H1 (cell line): ENCODE data around the gene CBLC. TPM values are rescaled to one million over a fixed set of nuclear protein-coding genes. Genes with fewer than 3 reads are reported as not detected.
A peak's percentile ranks its signal among the peaks of the same experiment; 100 is the strongest.

Source experiments
- CTCF ChIA-PET: fragments of 300-600 bp; sonication (Branson Sonifier 250); formaldehyde crosslinking; loops from one replicate; lab custom pipeline; 2021; ENCODE audit not compliant: partially characterized antibody; lab: Charles Lee
- POLR2A ChIA-PET: fragments of 300-600 bp; sonication (Branson Sonifier 250); formaldehyde crosslinking; loops from one replicate; lab custom pipeline; 2021; ENCODE audit warnings: inconsistent platforms; ENCODE audit not compliant: partially characterized antibody; lab: Charles Lee
- DNase-seq, 2 experiments: peaks; one replicate each; pipeline versions ENCODE4 v3.0.0 to v3.0.0-alpha.2; 2010 to 2022; ENCODE audit warnings: low spot score in 2 of 2, low read depth in 1 of 2, mixed read lengths in 1 of 2
- FAIRE-seq: peaks from 2 replicates; lab custom pipeline; 2011; peaks lifted over from hg19 to GRCh38; lab: Jason Lieb, UNC
- H2AFZ ChIP-seq: 2 replicates; pipeline ENCODE4 v1.8.1; 2012; ENCODE audit warnings: low read length, inconsistent platforms
- H2AK5ac ChIP-seq: 2 replicates; pipeline ENCODE4 v1.6.1; 2013; ENCODE audit warnings: low read depth, low read length
- H2BK120ac ChIP-seq: replicated peaks from 2 replicates; pipeline ENCODE3; 2013; ENCODE audit warnings: low read depth, low read length, inconsistent platforms
- H2BK12ac ChIP-seq: 2 replicates; pipeline ENCODE4 v1.6.1; 2013; ENCODE audit warnings: low read depth, low read length
- H2BK15ac ChIP-seq: 2 replicates; pipeline ENCODE4 v1.6.1; 2013; ENCODE audit warnings: low read length
- H2BK20ac ChIP-seq: 2 replicates; pipeline ENCODE4 v1.6.1; 2013; ENCODE audit warnings: low read length
- H2BK5ac ChIP-seq: 2 replicates; pipeline ENCODE4 v1.6.1; 2013; ENCODE audit warnings: low read depth, low read length
- H3K14ac ChIP-seq: 2 replicates; pipeline ENCODE4 v1.6.1; 2013; ENCODE audit warnings: inconsistent platforms; ENCODE audit not compliant: insufficient read length
- H3K18ac ChIP-seq: 2 replicates; pipeline ENCODE4 v1.6.1; 2013; ENCODE audit warnings: low read length; ENCODE audit errors: extremely low read depth
- H3K23ac ChIP-seq: 2 replicates; pipeline ENCODE4 v1.6.1; 2013; ENCODE audit warnings: inconsistent platforms; ENCODE audit not compliant: insufficient read length
- H3K23me2 ChIP-seq: 2 replicates; pipeline ENCODE4 v1.6.1; 2013; ENCODE audit warnings: low read depth, low read length
- H3K27ac ChIP-seq: 2 replicates; pipeline ENCODE4 v1.6.1; 2011; ENCODE audit warnings: low read depth, low read length, inconsistent platforms
- H3K27me3 ChIP-seq, 4 experiments: replicated peaks in 1 of 4; 1 replicate in 1 of 4; 2 replicates in 3 of 4; pipeline versions ENCODE4 v1.6.1 to v1.8.1; 2011 to 2013; ENCODE audit warnings: low read length in 3 of 4, mild to moderate bottlenecking in 3 of 4, inconsistent platforms in 2 of 4, mixed read lengths in 2 of 4, moderate library complexity in 1 of 4; ENCODE audit not compliant: control insufficient read depth in 3 of 4, insufficient read depth in 3 of 4; ENCODE audit errors: extremely low read depth in 1 of 4
- H3K36me3 ChIP-seq, 4 experiments: 2 replicates each; pipeline versions ENCODE4 v1.6.1 to v1.8.1; 2011 to 2013; ENCODE audit warnings: mild to moderate bottlenecking in 4 of 4, low read length in 3 of 4, moderate library complexity in 2 of 4, control low read depth in 1 of 4, inconsistent platforms in 1 of 4; ENCODE audit not compliant: insufficient read depth in 4 of 4, control insufficient read depth in 2 of 4
- H3K4ac ChIP-seq: replicated peaks from 2 replicates; pipeline ENCODE3; 2013; ENCODE audit warnings: low read length, low read depth, mixed read lengths, inconsistent platforms; ENCODE audit not compliant: insufficient read length
- H3K4me1 ChIP-seq, 4 experiments: replicated peaks in 1 of 4; 1 replicate in 1 of 4; 2 replicates in 3 of 4; pipeline versions ENCODE4 v1.6.1 to v1.8.1; 2011 to 2013; ENCODE audit warnings: low read length in 3 of 4, inconsistent platforms in 2 of 4, mixed read lengths in 1 of 4; ENCODE audit not compliant: insufficient read depth in 4 of 4, control insufficient read depth in 3 of 4
- H3K4me2 ChIP-seq, 2 experiments: 2 replicates each; pipeline versions ENCODE4 v1.6.1 to v1.8.1; 2011 to 2013; ENCODE audit warnings: low read depth in 2 of 2, low read length in 2 of 2, control low read depth in 1 of 2, inconsistent platforms in 1 of 2, mild to moderate bottlenecking in 1 of 2; ENCODE audit not compliant: insufficient read depth in 1 of 2
- H3K4me3 ChIP-seq, 4 experiments: fragments of 200-600, 300-600 bp in 1 of 4; sonication (generic), shearing (Covaris generic), sonication (Bioruptor Twin) in 1 of 4; 2 replicates each; pipeline versions ENCODE4 v1.5.1 to v1.8.1; 2011 to 2016; ENCODE audit warnings: low read length in 4 of 4, low read depth in 3 of 4, control low read depth in 2 of 4, inconsistent platforms in 2 of 4, mild to moderate bottlenecking in 2 of 4, mixed read lengths in 1 of 4, moderate library complexity in 1 of 4; ENCODE audit not compliant: insufficient read depth in 2 of 4; ENCODE audit errors: extremely low read depth in 1 of 4
- H3K56ac ChIP-seq: replicated peaks from 2 replicates; pipeline ENCODE3; 2013; ENCODE audit warnings: low read depth, mild to moderate bottlenecking, mixed read lengths, low read length, inconsistent platforms; ENCODE audit not compliant: insufficient read length
- H3K79me1 ChIP-seq: 2 replicates; pipeline ENCODE4 v1.6.1; 2013; ENCODE audit warnings: low read depth, low read length, control low read depth
- H3K79me2 ChIP-seq, 2 experiments: 2 replicates each; pipeline versions ENCODE4 v1.6.1 to v1.8.1; 2012 to 2013; ENCODE audit warnings: low read length in 2 of 2, mild to moderate bottlenecking in 2 of 2, inconsistent platforms in 1 of 2; ENCODE audit not compliant: insufficient read depth in 2 of 2, control insufficient read depth in 1 of 2
- H3K9ac ChIP-seq, 4 experiments: replicated peaks in 1 of 4; 1 replicate in 1 of 4; 2 replicates in 3 of 4; pipeline versions ENCODE4 v1.6.1 to v1.8.1; 2011 to 2013; ENCODE audit warnings: low read depth in 3 of 4, low read length in 3 of 4, control low read depth in 2 of 4, mild to moderate bottlenecking in 2 of 4, moderate library complexity in 2 of 4, inconsistent platforms in 1 of 4; ENCODE audit errors: extremely low read depth in 1 of 4
- H3K9me3 ChIP-seq, 2 experiments: 2 replicates each; pipeline versions ENCODE4 v1.6.1 to v1.8.1; 2012 to 2013; ENCODE audit warnings: mild to moderate bottlenecking in 2 of 2, moderate library complexity in 2 of 2, control low read depth in 1 of 2, inconsistent platforms in 1 of 2, low read depth in 1 of 2, low read length in 1 of 2, mixed read lengths in 1 of 2; ENCODE audit not compliant: insufficient read depth in 2 of 2
- H4K20me1 ChIP-seq, 2 experiments: replicated peaks in 1 of 2; 2 replicates each; pipeline versions ENCODE3 to v1.8.1; 2011 to 2013; ENCODE audit warnings: inconsistent platforms in 2 of 2, low read length in 2 of 2, mild to moderate bottlenecking in 1 of 2; ENCODE audit not compliant: insufficient read depth in 2 of 2, control insufficient read depth in 1 of 2
- H4K5ac ChIP-seq: 2 replicates; pipeline ENCODE4 v1.6.1; 2013; ENCODE audit warnings: low read length, low read depth, mixed read lengths, inconsistent platforms; ENCODE audit not compliant: insufficient read length
- H4K8ac ChIP-seq: 2 replicates; pipeline ENCODE4 v1.8.0; 2013; ENCODE audit warnings: mild to moderate bottlenecking, moderate library complexity, low read length, inconsistent platforms; ENCODE audit not compliant: insufficient read depth; ENCODE audit errors: extremely low read depth
- H4K91ac ChIP-seq: replicated peaks from 2 replicates; pipeline ENCODE3; 2013; ENCODE audit warnings: low read length, mixed read lengths, inconsistent platforms; ENCODE audit not compliant: insufficient read length
- WGBS, 2 experiments: shearing (Covaris generic) in 1 of 2; methylation state at CpG; one replicate each; pipeline versions ENCODE4 v1.1.6 to v1.1.7; 2013 to 2015; ENCODE audit warnings: low lambda C conversion rate in 2 of 2, mixed read lengths in 2 of 2, inconsistent platforms in 1 of 2, low coverage in 1 of 2, missing lambda C conversion rate in 1 of 2; ENCODE audit not compliant: insufficient replicate concordance in 2 of 2, insufficient coverage in 1 of 2, insufficient read length in 1 of 2; ENCODE audit errors: extremely low coverage in 1 of 2, missing lambda C conversion rate in 1 of 2; 5-methylcytosine and 5-hydroxymethylcytosine counted together
- polyA plus RNA-seq, 7 experiments: library from polyadenylated mRNA; depleted of rRNA in 3 of 7; stranded (reverse) in 5 of 7; unstranded in 2 of 7; fragments of >200 nt in 5 of 7; fragments of 200-250 nt in 2 of 7; gene quantifications; 1 replicate in 5 of 7; 2 replicates in 1 of 7; 4 replicates in 1 of 7; pipeline versions ENCODE4 v1.2.1 to v1.2.3, GENCODE V29; 2011 to 2013; ENCODE audit warnings: missing spikeins in 2 of 7, mixed read lengths in 2 of 7
- total RNA-seq: library from RNA; stranded (reverse); fragmentation: NEBNext Ultra II Directional; extraction: Animal tissue kit (Norgen Biotek cat#: 25700); gene quantifications from 2 replicates; pipeline ENCODE4 v1.2.1, GENCODE V29; 2021

The CBLC gene
- total and polyA plus RNA-seq, 2 of the 8 experiments (the other 6 are each of a cell fraction or from before 2014, with no cell fraction given): 17.4 to 35.7 TPM

DNA sequence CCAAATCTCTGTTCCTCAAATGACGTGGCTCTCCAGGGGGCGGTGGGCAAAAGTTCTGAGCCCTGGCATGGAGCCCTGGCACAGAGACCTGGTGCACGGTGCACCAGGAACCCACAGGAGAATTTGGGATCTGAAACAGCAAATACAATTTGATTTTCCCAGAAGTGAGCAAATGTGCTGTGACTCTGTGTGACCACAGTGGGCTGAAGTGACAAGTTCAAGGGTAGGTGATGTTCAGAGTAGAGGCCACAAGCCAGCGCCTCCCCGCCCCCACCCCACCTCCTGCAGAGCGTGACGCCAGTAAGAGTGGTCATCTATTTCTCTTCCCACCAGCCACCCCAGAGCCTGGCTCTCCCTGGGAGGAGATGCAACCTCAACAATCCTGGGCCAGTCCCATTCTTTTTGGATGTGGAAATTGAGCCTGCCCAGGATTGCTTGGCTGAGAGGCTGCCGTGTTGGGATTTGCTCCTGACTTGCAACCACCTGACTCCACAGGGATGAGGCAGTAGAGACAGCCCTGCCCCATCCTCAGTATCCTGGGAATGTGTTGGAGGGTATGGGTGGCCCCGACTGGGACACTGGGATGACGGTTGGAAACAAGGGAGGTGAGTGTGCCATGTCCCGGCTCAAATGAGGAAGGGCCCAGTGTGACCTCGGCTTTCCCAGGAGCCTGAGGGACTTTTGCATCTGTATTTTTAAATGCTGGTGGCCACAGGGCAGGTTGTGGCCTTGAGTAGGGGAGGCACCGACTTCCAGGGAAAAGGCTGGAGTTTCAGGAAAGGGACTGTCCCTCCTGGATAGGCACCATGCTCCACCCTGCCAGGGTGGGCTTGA lies 40.2 kb upstream of the CBLC start:
- H2AFZ ChIP-seq: no peak overlapping the region; the same call in 1 of the 2 replicates
- no peak overlapping the region for H3K9ac ChIP-seq
- no peak overlapping the region for H2AK5ac ChIP-seq
- H4K8ac ChIP-seq: peak overlapping the region; percentile 4; the same call in 1 of the 2 replicates
- H3K18ac ChIP-seq: no peak overlapping the region
- peaks cover 0 to 3% (median 0%) of the 10 kb centered on the region in 4 experiments; a peak in 1 of 7 replicates for H3K27me3 ChIP-seq
- ChIA-PET CTCF (interaction anchor here (0.6 to 9.4 kb wide), 10 partner anchors 10 to 1603 kb away, joined by 3 to 91 read pairs (median 7); no protein-coding TSS in a partner anchor), POLR2A (interaction anchor here (0.7 to 0.8 kb wide), 2 partner anchors 9 to 227 kb away, joined by 3 read pairs; no protein-coding TSS in a partner anchor)
- no peak overlapping the region for H2BK15ac ChIP-seq
- H3K4me3 ChIP-seq: no peak overlapping the region
- H2BK5ac ChIP-seq: no peak overlapping the region
- no peak overlapping the region for H2BK20ac ChIP-seq
- no peak overlapping the region for H2BK12ac ChIP-seq
- no peak overlapping the region for H3K14ac ChIP-seq
- no peak overlapping the region for H3K4ac ChIP-seq
- no peak overlapping the region for H4K91ac ChIP-seq
- peaks cover 0 to 4% (median 2%) of the 10 kb centered on the region in 4 experiments; a peak in 4 of 7 replicates for H3K4me1 ChIP-seq
- H3K9me3 ChIP-seq: no peaks in the 10 kb centered on the region
- no peak overlapping the region for H3K56ac ChIP-seq
- WGBS, 2 experiments: 78% methylated on average over 13 of the region's 13 CpGs; no CpG with 5 or more reads in 1 of the 2 experiments
- no peak overlapping the region for H2BK120ac ChIP-seq
- no peaks in the 10 kb centered on the region for H3K79me1 ChIP-seq
- FAIRE-seq: no peak
- H4K20me1 ChIP-seq: no peaks in the 10 kb centered on the region
- H3K23ac ChIP-seq: no peak overlapping the region
- no peaks in the 10 kb centered on the region for H3K79me2 ChIP-seq
- H3K23me2 ChIP-seq: no peaks in the 10 kb centered on the region
- H3K36me3 ChIP-seq: no peaks in the 10 kb centered on the region
- no peak overlapping the region for H3K27ac ChIP-seq
- H4K5ac ChIP-seq: no peak overlapping the region
- DNase-seq: no peak
- no peak overlapping the region for H3K4me2 ChIP-seq
